ENCODE data around the gene DPM2.

DPM2 gene

GRCh38 chr9:127920794-127921193 is 16.9 kb downstream of the DPM2 start:
- Histone ChIP-seq H3K36me3 (replicated peaks) (no peaks in the 10 kb centered on the region), H3K4me3 (no peak overlapping the region), H3K27me3 (ENCODE audit: low read depth) (peaks cover 11% of the 10 kb centered on the region), H3K9me3 (no peaks in the 10 kb centered on the region), H3K4me1 (peaks cover 2% of the 10 kb centered on the region)
- no peak for DNase-seq (ENCODE audit: low spot score in 2 of 2)
- in situ Hi-C loops (cut with MboI; ENCODE audit: low sequenced_read_pairs): loop anchor here (5.0 to 25.0 kb wide), 4 partner anchors 333 to 983 kb away; no protein-coding TSS in a partner anchor

GRCh38 chr9:127919253-127919815 is 18.3 kb downstream of the DPM2 start:
- Histone ChIP-seq H3K4me3 (no peak overlapping the region), H3K27me3 (ENCODE audit: low read depth) (peaks cover 5% of the 10 kb centered on the region; the same call in 1 of the 2 replicates), H3K4me1 (peaks cover 2% of the 10 kb centered on the region), H3K36me3 (replicated peaks) (no peaks in the 10 kb centered on the region), H3K9me3 (no peaks in the 10 kb centered on the region)
- in situ Hi-C loops (cut with MboI; ENCODE audit: low sequenced_read_pairs): loop anchor here (10.0 to 25.0 kb wide), 2 partner anchors 185 to 982 kb away; partner anchors contain the start of gene TOR2A
- no peak for DNase-seq (ENCODE audit: low spot score in 2 of 2)

GRCh38 chr9:127918183-127919107 is 19.2 kb downstream of the DPM2 start:
- Histone ChIP-seq H3K4me1 (peaks cover 2% of the 10 kb centered on the region), H3K4me3 (no peak overlapping the region), H3K9me3 (no peaks in the 10 kb centered on the region), H3K27me3 (ENCODE audit: low read depth) (peaks cover 5% of the 10 kb centered on the region; the same call in 1 of the 2 replicates), H3K36me3 (replicated peaks) (no peaks in the 10 kb centered on the region)
- in situ Hi-C loops (cut with MboI; ENCODE audit: low sequenced_read_pairs): loop anchor here (10.0 to 25.0 kb wide), 2 partner anchors 184 to 981 kb away; partner anchors contain the start of gene TOR2A
- DNase-seq (ENCODE audit: low spot score in 2 of 2): peak in 1 of 2 experiments; percentile 50

- no peak overlapping the region for H3K4me3 ChIP-seq
- in situ Hi-C loops (cut with MboI; ENCODE audit: low sequenced_read_pairs): loop anchor here (10.0 to 25.0 kb wide), 2 partner anchors 183 to 980 kb away; partner anchors contain the start of gene TOR2A
- no peak for DNase-seq (ENCODE audit: low spot score in 2 of 2)
- H3K36me3 ChIP-seq (replicated peaks): peaks cover 7% of the 10 kb centered on the region
- no peaks in the 10 kb centered on the region for H3K9me3 ChIP-seq
- H3K27me3 ChIP-seq (ENCODE audit: low read depth): peaks cover 5% of the 10 kb centered on the region; the same call in 1 of the 2 replicates
- peaks cover 2% of the 10 kb centered on the region for H3K4me1 ChIP-seq
Measured at GRCh38 chr9:127917603-127918002, 20.1 kb downstream of the DPM2 start.

GRCh38 chr9:127916720-127917581 is 20.7 kb downstream of the DPM2 start, which contains the start of gene ST6GALNAC4:
Gene ST6GALNAC4, minus strand, starts transcription at chr9:127917041. Its CDS starts 622 bp downstream, at chr9:127916419.
- peak; percentile 91 to 96 for DNase-seq (ENCODE audit: low spot score in 2 of 2)
- H3K4me3 ChIP-seq: peak within 1 kb of the TSS; percentile 60
- in situ Hi-C loops (cut with MboI; ENCODE audit: low sequenced_read_pairs): loop anchor here (10.0 to 25.0 kb wide), 2 partner anchors 182 to 980 kb away; partner anchors contain the start of gene TOR2A

GRCh38 chr9:127915801-127916719 is 21.6 kb downstream of the DPM2 start:
- Histone ChIP-seq H3K9me3 (no peaks in the 10 kb centered on the region), H3K4me1 (peaks cover 2% of the 10 kb centered on the region), H3K27me3 (ENCODE audit: low read depth) (no peaks in the 10 kb centered on the region), H3K4me3 (peak overlapping the region; percentile 60), H3K36me3 (replicated peaks) (peaks cover 22% of the 10 kb centered on the region)
- in situ Hi-C loops (cut with MboI; ENCODE audit: low sequenced_read_pairs): loop anchor here (10.0 to 25.0 kb wide), 2 partner anchors 181 to 979 kb away; partner anchors contain the start of gene TOR2A
- DNase-seq (ENCODE audit: low spot score in 2 of 2): no peak

More at GRCh38 chr9:127916720-127917581, 20.7 kb downstream of the DPM2 start, which contains the start of gene ST6GALNAC4:
- Histone ChIP-seq H3K9me3 (no peaks in the 10 kb centered on the region), H3K4me1 (peaks cover 2% of the 10 kb centered on the region), H3K27me3 (ENCODE audit: low read depth) (peaks cover 3% of the 10 kb centered on the region; the same call in 1 of the 2 replicates), H3K36me3 (replicated peaks) (peaks cover 13% of the 10 kb centered on the region)

- Histone ChIP-seq H3K4me3 (no peak overlapping the region), H3K27me3 (ENCODE audit: low read depth) (no peaks in the 10 kb centered on the region), H3K36me3 (replicated peaks) (peaks cover 28% of the 10 kb centered on the region), H3K9me3 (no peaks in the 10 kb centered on the region), H3K4me1 (peaks cover 2% of the 10 kb centered on the region)
- in situ Hi-C loops (cut with MboI; ENCODE audit: low sequenced_read_pairs): loop anchor here (10.0 to 25.0 kb wide), 2 partner anchors 181 to 978 kb away; partner anchors contain the start of gene TOR2A
- no peak for DNase-seq (ENCODE audit: low spot score in 2 of 2)
Measured at GRCh38 chr9:127915325-127915752, 22.3 kb downstream of the DPM2 start.

GRCh38 chr9:127913682-127914081 is 24.0 kb downstream of the DPM2 start:
- no peaks in the 10 kb centered on the region for H3K27me3 ChIP-seq (ENCODE audit: low read depth)
- DNase-seq (ENCODE audit: low spot score in 2 of 2): no peak
- in situ Hi-C loops (cut with MboI; ENCODE audit: low sequenced_read_pairs): loop anchor here (10.0 to 25.0 kb wide), 2 partner anchors 179 to 976 kb away; partner anchors contain the start of gene TOR2A
- no peak overlapping the region for H3K4me3 ChIP-seq
- peaks cover 32% of the 10 kb centered on the region for H3K36me3 ChIP-seq (replicated peaks)
- H3K4me1 ChIP-seq: peaks cover 2% of the 10 kb centered on the region
- H3K9me3 ChIP-seq: no peaks in the 10 kb centered on the region

- DNase-seq (ENCODE audit: low spot score in 2 of 2): no peak
- in situ Hi-C loops (cut with MboI; ENCODE audit: low sequenced_read_pairs): loop anchor here (10.0 to 25.0 kb wide), 2 partner anchors 178 to 976 kb away; partner anchors contain the start of gene TOR2A
Measured at GRCh38 chr9:127912882-127913281, 24.8 kb downstream of the DPM2 start.

GRCh38 chr9:127912296-127912695 is 25.4 kb downstream of the DPM2 start:
- Histone ChIP-seq H3K4me1 (peaks cover 2% of the 10 kb centered on the region), H3K27me3 (ENCODE audit: low read depth) (no peaks in the 10 kb centered on the region), H3K9me3 (no peaks in the 10 kb centered on the region), H3K36me3 (replicated peaks) (peaks cover 34% of the 10 kb centered on the region), H3K4me3 (no peak overlapping the region)
- in situ Hi-C loops (cut with MboI; ENCODE audit: low sequenced_read_pairs): loop anchor here (10.0 to 25.0 kb wide), 2 partner anchors 177 to 975 kb away; partner anchors contain the start of gene TOR2A
- DNase-seq (ENCODE audit: low spot score in 2 of 2): no peak

More at GRCh38 chr9:127912882-127913281, 24.8 kb downstream of the DPM2 start:
- H3K27me3 ChIP-seq (ENCODE audit: low read depth): no peaks in the 10 kb centered on the region
- H3K4me1 ChIP-seq: peaks cover 2% of the 10 kb centered on the region
- H3K4me3 ChIP-seq: no peak overlapping the region
- peaks cover 34% of the 10 kb centered on the region for H3K36me3 ChIP-seq (replicated peaks)
- H3K9me3 ChIP-seq: no peaks in the 10 kb centered on the region

- no peak for DNase-seq (ENCODE audit: low spot score in 2 of 2)
- in situ Hi-C loops (cut with MboI; ENCODE audit: low sequenced_read_pairs): loop anchor here (10.0 to 25.0 kb wide), 2 partner anchors 176 to 973 kb away; partner anchors contain the start of gene TOR2A
- Histone ChIP-seq H3K27me3 (ENCODE audit: low read depth) (no peaks in the 10 kb centered on the region), H3K36me3 (replicated peaks) (peaks cover 34% of the 10 kb centered on the region), H3K4me3 (no peak overlapping the region), H3K4me1 (no peaks in the 10 kb centered on the region), H3K9me3 (no peaks in the 10 kb centered on the region)
Measured at GRCh38 chr9:127910613-127911205, 26.9 kb downstream of the DPM2 start.
